BJ (cell line): Measurements from ENCODE around the gene MYOF. TPM values are rescaled to one million over a fixed set of nuclear protein-coding genes. Genes with fewer than 3 reads are reported as not detected.

Source experiments
- CTCF ChIA-PET: fragments of 350-600 bp; formaldehyde crosslinking; extraction: SDS; loops from one replicate; lab custom pipeline; 2021; ENCODE audit warnings: antibody characterized with exemption, inconsistent platforms; lab: Yijun Ruan, JAX
- POLR2A ChIA-PET: fragments of 300-600 bp; sonication (Branson Sonifier 250); formaldehyde crosslinking; extraction: SDS; loops from one replicate; lab custom pipeline; 2021; ENCODE audit warnings: antibody characterized with exemption; lab: Charles Lee
- DNase-seq: peaks from one replicate; pipeline ENCODE4 v3.0.0-alpha.2; 2011; ENCODE audit warnings: low read depth
- H3K27me3 ChIP-seq: 2 replicates; pipeline ENCODE4 v1.6.0; 2011; ENCODE audit warnings: low read length; ENCODE audit not compliant: control insufficient read depth, insufficient read depth
- H3K36me3 ChIP-seq: 2 replicates; pipeline ENCODE4 v1.5.1; 2011; ENCODE audit warnings: low read length; ENCODE audit not compliant: control insufficient read depth, insufficient read depth
- H3K4me3 ChIP-seq: 2 replicates; pipeline ENCODE4 v1.5.1; 2011; ENCODE audit warnings: low read depth, mild to moderate bottlenecking, control low read depth, low read length
- CTCF ChIP-seq: IDR thresholded peaks from 2 replicates; pipeline ENCODE4 v1.5.1; 2011; ENCODE audit warnings: low read depth, mild to moderate bottlenecking, control low read depth, inconsistent platforms, low read length, moderate library complexity; ENCODE audit not compliant: insufficient read depth
- polyA plus RNA-seq: library from polyadenylated mRNA; depleted of rRNA; stranded (reverse); fragments of >200 nt; gene quantifications from 2 replicates; pipeline ENCODE4 v1.2.3, GENCODE V29; 2011

Gene MYOF
- polyA plus RNA-seq, 1 experiment = 355 TPM

- ChIA-PET CTCF (interaction anchor here (0.6 to 3.9 kb wide), 4 partner anchors 9 to 60 kb away, joined by 3 to 17 read pairs (median 8); partner anchors contain the start of gene MYOF), POLR2A (interaction anchor here (0.9 kb wide), 1 partner anchor 26 kb away, joined by 3 read pairs; no protein-coding TSS in a partner anchor)
- TF ChIP-seq CTCF = no peak
- DNase-seq = no peak
- no peaks in the 10 kb centered on the region for H3K27me3 ChIP-seq
- H3K36me3 ChIP-seq = peaks cover 2% of the 10 kb centered on the region; the same call in 1 of the 2 replicates
- H3K4me3 ChIP-seq = no peak overlapping the region
Observed at GRCh38 chr10:93437946-93438612, 44.1 kb downstream of the MYOF start.

DNA sequence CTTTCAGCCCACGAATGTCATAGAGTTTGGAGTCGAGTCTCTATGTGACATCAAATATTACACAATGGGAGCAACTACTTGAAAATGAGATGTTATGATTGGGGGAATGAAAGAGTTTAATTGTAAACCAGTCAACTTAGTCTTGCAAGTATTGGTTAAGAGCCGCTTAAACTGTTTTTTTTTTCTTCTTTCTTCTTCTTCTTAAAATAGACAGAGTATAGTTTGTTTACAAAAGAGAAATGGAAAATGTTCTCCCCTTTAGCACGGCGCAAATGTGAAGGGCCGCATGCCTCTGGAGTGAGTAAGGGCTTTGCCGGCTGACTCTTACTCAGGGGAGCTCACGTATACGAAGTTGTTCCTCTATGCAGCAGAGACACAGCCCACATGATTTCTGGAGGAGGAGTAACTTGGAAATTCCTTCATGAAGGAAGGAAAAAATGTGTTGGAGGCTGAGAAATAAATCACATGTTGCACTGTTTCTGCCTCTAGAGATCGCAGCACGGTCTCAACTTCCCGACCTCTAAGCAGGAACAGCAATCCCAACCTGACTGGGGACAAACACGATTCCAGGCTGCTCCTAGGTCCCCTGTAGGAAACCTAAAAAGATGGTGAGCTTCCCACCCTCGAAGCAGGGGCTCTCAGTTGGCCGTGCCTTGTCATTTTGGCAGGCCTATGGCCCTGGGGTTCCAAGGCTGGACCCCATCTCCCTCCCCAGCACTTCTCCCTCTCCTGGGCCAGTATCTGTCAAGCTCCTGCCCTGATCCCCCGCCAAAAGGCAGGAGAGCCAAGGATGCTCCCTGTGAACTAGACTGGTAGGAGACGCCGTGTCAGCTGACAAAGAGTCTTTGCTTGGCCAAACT, 44.8 kb downstream of the MYOF start:
- ChIA-PET POLR2A (interaction anchor here (0.6 to 1.5 kb wide), 7 partner anchors 19 to 1128 kb away, joined by 3 to 7 read pairs (median 3); partner anchors contain the start of gene MYOF), CTCF (interaction anchor here (0.6 to 3.9 kb wide), 7 partner anchors 10 to 60 kb away, joined by 3 to 17 read pairs (median 3); partner anchors contain the start of gene MYOF)
- DNase-seq = peak; percentile 99
- Histone ChIP-seq H3K36me3 (peaks cover 2% of the 10 kb centered on the region; the same call in 1 of the 2 replicates), H3K27me3 (no peaks in the 10 kb centered on the region), H3K4me3 (no peak overlapping the region)
- no peak for TF ChIP-seq CTCF

DNA sequence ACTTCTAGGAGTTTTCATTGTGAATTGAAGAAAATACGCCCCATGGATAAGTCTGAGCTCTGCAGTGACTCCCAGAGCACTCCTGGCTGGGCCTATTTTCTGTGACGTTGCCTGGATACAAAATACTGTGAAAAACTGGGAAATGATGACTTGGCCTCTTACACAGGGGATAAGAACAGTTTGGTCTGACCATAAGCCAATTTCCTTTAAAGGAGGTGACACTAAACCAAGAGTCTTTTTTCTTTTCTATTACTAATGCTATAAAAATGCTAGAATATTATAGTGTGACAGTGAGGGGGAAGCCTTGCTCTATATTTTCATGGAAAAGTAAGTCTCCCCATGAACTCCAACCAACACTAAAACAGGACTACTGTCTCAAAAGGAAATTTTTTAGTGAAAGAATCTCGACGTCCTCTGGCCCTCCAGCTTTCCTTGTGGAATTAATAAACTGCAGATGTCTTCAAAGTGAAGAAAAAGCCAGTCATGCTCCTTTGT, 45.5 kb downstream of the MYOF start:
- DNase-seq = peak; percentile 96

DNA sequence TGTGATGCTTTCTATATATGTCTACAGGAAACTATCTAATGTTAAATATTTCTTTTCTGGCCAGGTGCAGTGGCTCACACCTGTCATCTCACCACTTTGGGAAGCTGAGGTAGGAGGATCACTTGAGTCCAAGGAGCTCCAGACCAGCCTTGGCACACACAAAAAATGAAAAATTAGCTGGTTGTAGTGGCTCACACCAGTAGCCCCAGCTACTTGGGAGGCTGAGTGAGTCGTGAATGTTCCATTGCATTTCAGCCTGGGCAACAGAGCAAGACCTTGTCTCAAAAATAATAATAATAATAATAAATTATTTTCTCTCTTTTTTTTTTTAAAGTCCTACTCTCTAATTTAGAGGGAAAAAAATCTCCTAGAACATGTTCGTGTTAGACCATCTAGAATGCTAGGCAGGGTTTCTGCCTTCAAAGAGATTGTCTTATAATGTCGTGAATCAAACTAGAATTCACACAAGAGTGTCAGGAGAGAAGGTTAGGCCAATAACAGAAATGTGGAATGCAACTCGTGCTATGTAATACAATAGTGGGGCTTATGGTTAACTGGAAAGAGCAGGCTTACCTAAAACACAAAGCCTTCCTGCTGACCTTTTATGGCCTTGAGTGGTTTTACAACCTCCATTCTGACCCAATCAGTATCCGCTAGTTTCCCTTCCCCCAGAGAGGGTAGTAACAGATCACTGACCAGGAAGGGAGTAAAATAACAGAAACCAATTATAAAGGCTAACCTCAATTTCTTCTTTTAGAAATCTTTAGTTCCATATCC, 46.3 kb downstream of the MYOF start:
- no peak for DNase-seq
- TF ChIP-seq CTCF = no peak
- Histone ChIP-seq H3K4me3 (no peak overlapping the region), H3K36me3 (peaks cover 7% of the 10 kb centered on the region), H3K27me3 (no peaks in the 10 kb centered on the region)
- POLR2A ChIA-PET = interaction anchor here (1.4 kb wide), 1 partner anchor 40 kb away, joined by 5 read pairs; no protein-coding TSS in a partner anchor
- CTCF ChIA-PET = interaction anchor here (0.8 to 3.9 kb wide), 4 partner anchors 46 to 59 kb away, joined by 3 to 17 read pairs (median 9); partner anchors contain the start of gene MYOF

More for the DNA sequence above, 45.5 kb downstream of the MYOF start:
- no peak overlapping the region for H3K4me3 ChIP-seq
- CTCF ChIA-PET = interaction anchor here (0.9 to 3.9 kb wide), 6 partner anchors 25 to 59 kb away, joined by 3 to 17 read pairs (median 4); partner anchors contain the start of gene MYOF
- no peak for TF ChIP-seq CTCF
- POLR2A ChIA-PET = interaction anchor here (0.6 to 1.5 kb wide), 6 partner anchors 20 to 217 kb away, joined by 3 to 7 read pairs (median 4); partner anchors contain the start of gene MYOF
- H3K36me3 ChIP-seq = peaks cover 2% of the 10 kb centered on the region; the same call in 1 of the 2 replicates
- H3K27me3 ChIP-seq = no peaks in the 10 kb centered on the region
